HG02885 (cell line): ENCODE results near the gene BCAP29.

Experiments
- ATAC-seq: cut with Tn5 transposase; IDR thresholded peaks from one replicate; pipeline ENCODE4 v1.9.1; 2021; ENCODE audit warnings: mild to moderate bottlenecking; ENCODE audit not compliant: unreplicated experiment, poor library complexity

BCAP29 gene

GRCh38 chr7:107581387-107582013, 1.5 kb downstream of the BCAP29 start:
- ATAC-seq, result no peak

- no peak for ATAC-seq
Observed at GRCh38 chr7:107582875-107583274, 2.8 kb downstream of the BCAP29 start.

GRCh38 chr7:107584716-107585115, 4.7 kb downstream of the BCAP29 start:
- ATAC-seq, result no peak

- ATAC-seq, result no peak
Observed at GRCh38 chr7:107588529-107589130, 8.6 kb downstream of the BCAP29 start.

DNA sequence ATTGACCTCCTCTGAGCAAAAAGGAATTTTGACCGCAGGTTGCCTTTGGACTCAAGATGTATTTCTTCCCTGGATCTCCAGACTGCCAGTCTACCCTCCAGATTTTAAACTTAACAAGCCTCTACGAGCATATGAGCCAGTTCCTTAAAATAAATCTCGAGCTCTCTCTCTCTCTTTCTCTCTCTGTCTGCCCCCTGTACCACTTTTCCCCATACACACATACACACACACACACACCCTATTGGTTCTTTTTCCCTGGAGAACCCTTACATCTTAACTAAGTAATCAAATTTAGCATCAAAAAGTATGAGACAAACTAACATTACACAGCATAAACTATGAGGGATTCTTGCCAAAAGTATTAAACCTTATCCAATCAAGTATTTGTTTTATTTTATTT, 11.4 kb downstream of the BCAP29 start:
- ATAC-seq, result no peak

- ATAC-seq, result no peak
Observed at GRCh38 chr7:107592361-107593024, 12.4 kb downstream of the BCAP29 start.

DNA sequence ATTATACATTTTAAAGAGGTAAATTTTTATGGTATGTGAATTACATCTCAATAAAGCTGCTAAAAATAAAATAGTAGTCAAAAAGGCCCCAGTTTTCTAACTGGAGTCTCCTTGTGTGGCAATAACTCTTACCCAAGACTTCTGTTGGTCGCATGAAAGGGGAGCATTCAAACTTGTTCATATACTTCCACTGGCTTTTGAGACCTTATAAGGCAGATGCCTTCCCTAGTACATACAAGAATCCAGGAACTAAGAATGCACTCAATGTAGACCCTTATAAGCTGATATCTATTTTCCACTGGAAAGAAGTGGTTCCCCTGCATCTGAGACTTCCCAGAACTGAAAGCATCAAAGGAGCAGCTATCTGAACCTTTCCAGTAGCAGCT, 13.0 kb downstream of the BCAP29 start:
- ATAC-seq, result no peak

- ATAC-seq, result no peak
Observed at GRCh38 chr7:107594961-107595737, 15.1 kb downstream of the BCAP29 start.

GRCh38 chr7:107596881-107597581, 17.0 kb downstream of the BCAP29 start:
- ATAC-seq, result no peak

GRCh38 chr7:107597582-107597916, 17.5 kb downstream of the BCAP29 start:
- no peak for ATAC-seq

DNA sequence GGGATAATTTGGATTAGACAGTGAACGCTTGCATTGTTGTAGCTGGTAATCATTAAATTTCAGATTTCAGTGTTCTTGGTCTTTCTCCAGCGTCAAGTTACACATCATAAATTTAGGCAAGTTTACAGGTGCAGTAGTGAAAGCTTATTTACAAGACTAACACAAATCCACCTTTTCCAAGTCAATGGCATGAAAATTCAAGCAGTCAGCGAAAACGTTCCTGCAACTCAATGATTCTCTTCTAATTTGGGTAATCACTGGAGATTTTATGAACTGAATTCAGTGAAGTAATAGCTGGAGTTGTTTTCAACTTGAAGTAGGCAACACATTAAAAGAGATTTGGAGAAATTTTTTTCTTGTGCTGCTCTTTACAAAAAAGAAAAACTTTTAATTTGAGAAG, 17.9 kb downstream of the BCAP29 start:
- ATAC-seq, result no peak

- no peak for ATAC-seq
Observed at GRCh38 chr7:107599262-107599661, 19.2 kb downstream of the BCAP29 start.

- no peak for ATAC-seq
Observed at GRCh38 chr7:107600816-107601215, 20.8 kb downstream of the BCAP29 start.

- ATAC-seq, result no peak
Observed at GRCh38 chr7:107605218-107605815, 25.3 kb downstream of the BCAP29 start.

DNA sequence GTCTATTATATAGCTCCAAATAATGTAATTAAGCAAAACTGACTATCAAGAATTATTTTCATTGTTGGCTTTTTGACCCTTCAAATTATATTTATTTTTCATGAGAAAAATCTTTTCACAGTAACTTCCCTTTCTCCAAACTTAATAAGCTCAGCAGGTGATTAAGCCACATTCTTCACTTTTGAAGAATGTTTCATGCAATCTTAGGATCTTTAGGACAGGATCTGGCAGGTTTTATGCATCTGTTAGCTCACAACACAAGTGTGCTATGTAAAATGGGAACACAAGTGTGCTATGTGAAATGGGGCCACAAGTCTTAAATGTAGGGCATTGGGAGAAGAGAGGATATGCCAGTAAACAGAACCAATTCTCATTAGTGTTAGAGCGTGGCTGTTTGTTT, 26.3 kb downstream of the BCAP29 start:
- no peak for ATAC-seq

GRCh38 chr7:107609811-107610261, 29.8 kb downstream of the BCAP29 start:
- no peak for ATAC-seq

DNA sequence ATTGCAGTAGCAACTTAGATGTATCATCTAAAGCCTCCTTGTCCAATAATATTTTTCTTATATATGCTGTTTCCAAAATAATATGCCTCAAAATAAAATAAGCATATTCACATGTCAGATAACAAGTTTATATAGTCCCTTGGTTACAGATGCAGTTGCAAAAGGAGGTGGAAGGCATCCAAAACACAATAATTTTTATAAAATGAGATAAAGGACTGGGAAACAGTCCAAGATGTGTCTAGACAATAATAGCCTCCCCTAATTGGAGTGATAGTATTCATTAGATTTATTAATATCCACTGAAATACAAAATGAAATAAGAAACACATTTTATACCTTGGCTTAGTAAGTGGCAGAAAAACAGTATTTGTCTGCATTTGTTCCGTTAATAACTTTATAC, 30.3 kb downstream of the BCAP29 start:
- ATAC-seq, result no peak

- ATAC-seq, result no peak
Observed at GRCh38 chr7:107613439-107613838, 33.4 kb downstream of the BCAP29 start.

DNA sequence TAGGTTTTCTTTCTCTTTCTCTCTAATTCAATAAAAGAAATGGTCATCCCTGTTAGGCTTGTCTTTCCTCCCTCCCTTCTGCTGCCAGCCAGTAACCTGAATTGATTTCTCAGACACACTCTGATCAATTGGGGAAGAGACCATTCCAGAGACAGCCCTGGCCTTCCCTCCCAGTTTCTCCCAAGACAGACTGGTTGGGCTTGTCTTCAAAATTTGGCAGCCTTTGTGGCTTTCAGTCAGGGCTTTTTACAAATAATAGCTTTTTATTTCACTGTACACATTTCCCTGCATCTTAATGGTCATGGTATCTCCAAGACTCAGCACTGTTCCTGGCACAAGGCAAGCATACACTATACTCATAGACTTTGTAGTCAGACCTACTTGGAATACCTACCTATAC, 33.9 kb downstream of the BCAP29 start:
- no peak for ATAC-seq

GRCh38 chr7:107614425-107614824, 34.4 kb downstream of the BCAP29 start:
- no peak for ATAC-seq
